Measurements from ENCODE around the gene C2CD5. TPM values are rescaled to one million over a fixed set of nuclear protein-coding genes. Genes with fewer than 3 reads are reported as not detected.

Gene C2CD5
- total and polyA plus RNA-seq, 2 of the 13 experiments (the other 11 are each of a cell fraction or from before 2014, with no cell fraction given): 12.6 to 14.6 TPM

DNA sequence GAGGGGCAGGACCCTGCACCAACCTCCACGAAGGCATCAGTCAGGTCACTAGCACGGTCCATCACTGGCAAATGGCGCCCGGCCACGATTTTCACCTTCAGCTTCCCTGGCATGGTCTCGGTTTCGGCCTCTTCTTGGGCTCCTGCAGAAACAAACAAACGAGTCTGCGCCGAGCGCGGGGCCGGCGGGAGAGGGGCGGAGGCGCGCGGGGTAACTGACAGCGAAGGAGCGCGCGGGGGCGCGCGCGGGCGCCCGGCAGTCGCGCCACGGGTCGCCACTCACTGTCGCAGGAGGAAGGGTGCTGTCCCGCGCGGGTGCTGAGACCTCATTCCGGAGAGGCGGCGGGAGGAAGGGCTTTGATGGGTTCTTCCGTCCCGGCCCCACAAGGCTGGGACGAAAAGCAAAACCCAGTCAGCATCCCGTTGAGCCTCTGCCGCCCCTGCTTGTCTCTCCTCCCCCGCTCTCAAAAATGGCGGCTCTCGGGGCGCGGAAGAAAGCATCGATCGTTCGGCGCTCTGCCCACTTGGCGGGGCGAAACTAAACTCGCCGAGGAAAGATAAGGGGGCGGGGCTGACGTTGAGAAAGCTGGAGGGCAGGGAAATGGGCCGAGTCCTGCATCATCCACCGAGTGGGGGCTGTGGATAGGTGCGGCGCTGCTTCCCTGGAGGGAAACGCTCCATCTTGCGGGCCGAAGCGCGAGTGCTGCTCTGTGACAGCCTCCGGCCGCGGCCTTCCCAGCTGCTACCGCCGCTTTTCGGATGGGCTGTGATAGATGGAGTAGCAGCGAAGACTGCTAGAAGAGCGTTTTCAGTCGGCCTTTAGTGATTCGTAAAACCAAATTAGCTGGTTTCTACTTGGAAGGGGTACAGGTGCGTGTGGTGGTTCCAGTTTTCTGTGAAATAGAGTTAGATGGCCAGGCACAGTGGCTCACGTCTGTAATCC lies at the start of gene C2CD5 (continued):
- TF ChIP-seq ZNF616 (CRISPR knock-in tag; IDR thresholded peaks at IDR 0.05; ENCODE audit: low read depth) (0 out of 2 replicates have a peak, but pooled peaks have one; percentile 45), TBP (CRISPR knock-in tag; IDR thresholded peaks at IDR 0.05) (no peak), ZNF383 (CRISPR knock-in tag; IDR thresholded peaks at IDR 0.05; ENCODE audit: borderline replicate concordance) (0 out of 2 replicates have a peak, but pooled peaks have one; percentile 26), MLLT10 (CRISPR knock-in tag; IDR thresholded peaks at IDR 0.05) (no peak), ZNF777 (CRISPR knock-in tag; IDR thresholded peaks at IDR 0.05) (peak; percentile 77), PTBP1 (IDR thresholded peaks at IDR 0.05; ENCODE audit: low read depth, low read length, poor library complexity, severe bottlenecking) (peak; percentile 82), ZNF547 (CRISPR knock-in tag; IDR thresholded peaks at IDR 0.05) (peak; percentile 70; the same call in 1 of the 2 replicates), MAFK (conservative IDR thresholded peaks at IDR 0.05 in 1 of 2, IDR thresholded peaks at IDR 0.05 in 1 of 2; ENCODE audit: low read length in 2 of 2) (peak in 1 of 2 experiments; percentile 37; a peak in 1 of 4 replicates), HDAC6 (IDR thresholded peaks at IDR 0.05; ENCODE audit: low read depth, low read length) (no peak), SOX13 (IDR thresholded peaks at IDR 0.05) (no peak), SOX13 (CRISPR knock-in tag; conservative IDR thresholded peaks at IDR 0.05 in 1 of 2, IDR thresholded peaks at IDR 0.05 in 1 of 2) (peak; percentile 18 to 60; a peak in 2 of 4 replicates), ZNF816 (CRISPR knock-in tag; IDR thresholded peaks at IDR 0.05; ENCODE audit: borderline replicate concordance) (peak; percentile 87; the same call in 1 of the 2 replicates), ZNF572 (CRISPR knock-in tag; IDR thresholded peaks at IDR 0.05) (no peak), DNMT1 (CRISPR knock-in tag; IDR thresholded peaks at IDR 0.05) (no peak), ZNF296 (CRISPR knock-in tag; conservative IDR thresholded peaks at IDR 0.05) (no peak), PAF1 (CRISPR knock-in tag; IDR thresholded peaks at IDR 0.05) (no peak), ZNF678 (CRISPR knock-in tag; IDR thresholded peaks at IDR 0.05) (no peak), ZBTB42 (CRISPR knock-in tag; IDR thresholded peaks at IDR 0.05) (no peak), SAFB2 (CRISPR knock-in tag; IDR thresholded peaks at IDR 0.05; ENCODE audit: borderline replicate concordance, low read depth) (peak; percentile 53; the same call in 1 of the 2 replicates)
- TF ChIP-seq, protein P1, sequence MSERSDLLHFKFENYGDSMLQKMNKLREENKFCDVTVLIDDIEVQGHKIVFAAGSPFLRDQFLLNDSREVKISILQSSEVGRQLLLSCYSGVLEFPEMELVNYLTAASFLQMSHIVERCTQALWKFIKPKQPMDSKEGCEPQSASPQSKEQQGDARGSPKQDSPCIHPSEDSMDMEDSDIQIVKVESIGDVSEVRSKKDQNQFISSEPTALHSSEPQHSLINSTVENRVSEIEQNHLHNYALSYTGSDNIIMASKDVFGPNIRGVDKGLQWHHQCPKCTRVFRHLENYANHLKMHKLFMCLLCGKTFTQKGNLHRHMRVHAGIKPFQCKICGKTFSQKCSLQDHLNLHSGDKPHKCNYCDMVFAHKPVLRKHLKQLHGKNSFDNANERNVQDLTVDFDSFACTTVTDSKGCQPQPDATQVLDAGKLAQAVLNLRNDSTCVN (CRISPR knock-in tag; IDR thresholded peaks at IDR 0.05; ENCODE audit: borderline replicate concordance): peak; percentile 79; the same call in 1 of the 2 replicates
- TF ChIP-seq, protein P2, sequence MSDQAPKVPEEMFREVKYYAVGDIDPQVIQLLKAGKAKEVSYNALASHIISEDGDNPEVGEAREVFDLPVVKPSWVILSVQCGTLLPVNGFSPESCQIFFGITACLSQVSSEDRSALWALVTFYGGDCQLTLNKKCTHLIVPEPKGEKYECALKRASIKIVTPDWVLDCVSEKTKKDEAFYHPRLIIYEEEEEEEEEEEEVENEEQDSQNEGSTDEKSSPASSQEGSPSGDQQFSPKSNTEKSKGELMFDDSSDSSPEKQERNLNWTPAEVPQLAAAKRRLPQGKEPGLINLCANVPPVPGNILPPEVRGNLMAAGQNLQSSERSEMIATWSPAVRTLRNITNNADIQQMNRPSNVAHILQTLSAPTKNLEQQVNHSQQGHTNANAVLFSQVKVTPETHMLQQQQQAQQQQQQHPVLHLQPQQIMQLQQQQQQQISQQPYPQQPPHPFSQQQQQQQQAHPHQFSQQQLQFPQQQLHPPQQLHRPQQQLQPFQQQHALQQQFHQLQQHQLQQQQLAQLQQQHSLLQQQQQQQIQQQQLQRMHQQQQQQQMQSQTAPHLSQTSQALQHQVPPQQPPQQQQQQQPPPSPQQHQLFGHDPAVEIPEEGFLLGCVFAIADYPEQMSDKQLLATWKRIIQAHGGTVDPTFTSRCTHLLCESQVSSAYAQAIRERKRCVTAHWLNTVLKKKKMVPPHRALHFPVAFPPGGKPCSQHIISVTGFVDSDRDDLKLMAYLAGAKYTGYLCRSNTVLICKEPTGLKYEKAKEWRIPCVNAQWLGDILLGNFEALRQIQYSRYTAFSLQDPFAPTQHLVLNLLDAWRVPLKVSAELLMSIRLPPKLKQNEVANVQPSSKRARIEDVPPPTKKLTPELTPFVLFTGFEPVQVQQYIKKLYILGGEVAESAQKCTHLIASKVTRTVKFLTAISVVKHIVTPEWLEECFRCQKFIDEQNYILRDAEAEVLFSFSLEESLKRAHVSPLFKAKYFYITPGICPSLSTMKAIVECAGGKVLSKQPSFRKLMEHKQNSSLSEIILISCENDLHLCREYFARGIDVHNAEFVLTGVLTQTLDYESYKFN (CRISPR knock-in tag; conservative IDR thresholded peaks at IDR 0.05): peak; percentile 62
- TF ChIP-seq, protein P3, sequence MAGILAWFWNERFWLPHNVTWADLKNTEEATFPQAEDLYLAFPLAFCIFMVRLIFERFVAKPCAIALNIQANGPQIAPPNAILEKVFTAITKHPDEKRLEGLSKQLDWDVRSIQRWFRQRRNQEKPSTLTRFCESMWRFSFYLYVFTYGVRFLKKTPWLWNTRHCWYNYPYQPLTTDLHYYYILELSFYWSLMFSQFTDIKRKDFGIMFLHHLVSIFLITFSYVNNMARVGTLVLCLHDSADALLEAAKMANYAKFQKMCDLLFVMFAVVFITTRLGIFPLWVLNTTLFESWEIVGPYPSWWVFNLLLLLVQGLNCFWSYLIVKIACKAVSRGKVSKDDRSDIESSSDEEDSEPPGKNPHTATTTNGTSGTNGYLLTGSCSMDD (CRISPR knock-in tag; IDR thresholded peaks at IDR 0.05): no peak
- TF ChIP-seq, protein P4, sequence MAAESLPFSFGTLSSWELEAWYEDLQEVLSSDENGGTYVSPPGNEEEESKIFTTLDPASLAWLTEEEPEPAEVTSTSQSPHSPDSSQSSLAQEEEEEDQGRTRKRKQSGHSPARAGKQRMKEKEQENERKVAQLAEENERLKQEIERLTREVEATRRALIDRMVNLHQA (CRISPR knock-in tag; IDR thresholded peaks at IDR 0.05): no peak
